ENCODE results near the gene EMC6. TPM values are rescaled to one million over a fixed set of nuclear protein-coding genes. Genes with fewer than 3 reads are reported as not detected.
A peak's percentile ranks its signal among the peaks of the same experiment; 100 is the strongest.

EMC6 gene
- total RNA-seq, 1 experiment from 2014 or later, result 38.2 TPM

DNA sequence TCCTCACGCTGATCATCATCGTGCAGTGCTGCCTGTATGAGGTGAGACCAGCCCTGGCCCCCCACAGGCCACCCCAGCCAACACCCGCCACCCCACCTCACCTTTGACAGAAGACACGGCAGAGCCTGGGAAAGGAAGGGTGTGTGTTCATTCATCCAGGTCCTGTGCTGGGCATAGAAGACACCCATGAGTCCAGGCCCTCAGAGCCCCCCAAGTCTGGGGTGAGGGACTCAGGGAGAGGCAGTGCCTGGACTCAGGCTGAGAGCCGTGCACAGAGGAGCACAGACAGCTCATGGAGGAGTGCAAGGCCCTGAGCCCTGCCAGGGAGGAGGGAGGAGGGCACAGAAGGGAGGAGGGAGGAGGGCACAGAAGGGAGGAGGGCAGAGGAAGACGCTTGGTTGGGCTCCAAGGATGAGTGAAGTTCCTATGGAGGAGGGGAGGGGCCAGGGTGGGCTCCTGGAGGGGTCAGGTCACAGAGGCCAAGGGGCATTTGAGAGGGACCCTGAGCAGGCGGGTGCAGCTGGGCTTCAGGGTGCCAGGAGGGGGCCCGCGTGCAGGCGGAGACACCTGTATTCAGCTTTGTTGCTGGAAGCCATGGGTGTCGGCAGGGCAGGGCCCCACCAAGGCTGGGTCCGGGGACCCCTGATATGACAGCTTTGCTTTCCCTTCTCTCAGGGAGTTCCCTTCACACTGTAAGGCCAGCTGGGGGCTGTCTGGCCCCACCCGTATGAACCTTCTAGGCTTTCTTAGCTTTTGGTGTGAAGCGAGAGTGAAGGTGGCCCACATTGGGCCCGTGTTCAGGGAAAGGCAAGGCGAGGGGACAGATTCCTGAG lies 11.6 kb upstream of the EMC6 start:
- DNase-seq, result no peak
- no peaks in the 10 kb centered on the region for H3K4me1 Mint-ChIP-seq (ENCODE audit: low read depth, unreplicated experiment)
- no peak overlapping the region for H3K4me3 Mint-ChIP-seq (ENCODE audit: low read depth, unreplicated experiment)
- no TSS peak for BruUV-seq (replicated peaks)
- peak overlapping the region; percentile 44 for H3K27ac Mint-ChIP-seq (ENCODE audit: unreplicated experiment)
- H3K9me3 Mint-ChIP-seq (ENCODE audit: low read depth, unreplicated experiment), result no peaks in the 10 kb centered on the region
- TF ChIP-seq, protein P1, sequence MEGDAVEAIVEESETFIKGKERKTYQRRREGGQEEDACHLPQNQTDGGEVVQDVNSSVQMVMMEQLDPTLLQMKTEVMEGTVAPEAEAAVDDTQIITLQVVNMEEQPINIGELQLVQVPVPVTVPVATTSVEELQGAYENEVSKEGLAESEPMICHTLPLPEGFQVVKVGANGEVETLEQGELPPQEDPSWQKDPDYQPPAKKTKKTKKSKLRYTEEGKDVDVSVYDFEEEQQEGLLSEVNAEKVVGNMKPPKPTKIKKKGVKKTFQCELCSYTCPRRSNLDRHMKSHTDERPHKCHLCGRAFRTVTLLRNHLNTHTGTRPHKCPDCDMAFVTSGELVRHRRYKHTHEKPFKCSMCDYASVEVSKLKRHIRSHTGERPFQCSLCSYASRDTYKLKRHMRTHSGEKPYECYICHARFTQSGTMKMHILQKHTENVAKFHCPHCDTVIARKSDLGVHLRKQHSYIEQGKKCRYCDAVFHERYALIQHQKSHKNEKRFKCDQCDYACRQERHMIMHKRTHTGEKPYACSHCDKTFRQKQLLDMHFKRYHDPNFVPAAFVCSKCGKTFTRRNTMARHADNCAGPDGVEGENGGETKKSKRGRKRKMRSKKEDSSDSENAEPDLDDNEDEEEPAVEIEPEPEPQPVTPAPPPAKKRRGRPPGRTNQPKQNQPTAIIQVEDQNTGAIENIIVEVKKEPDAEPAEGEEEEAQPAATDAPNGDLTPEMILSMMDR (IDR thresholded peaks at IDR 0.05; ENCODE audit: unreplicated experiment), result no peak
- CTCF ChIA-PET, result interaction anchor here (0.6 kb wide), 2 partner anchors 26 to 842 kb away, joined by 3 to 9 read pairs; no protein-coding TSS in a partner anchor
- intact Hi-C loops (cut with micrococcal nuclease; ENCODE audit: unreplicated experiment), result no loop called here
- H3K27me3 Mint-ChIP-seq (ENCODE audit: unreplicated experiment), result no peaks in the 10 kb centered on the region
- peaks cover 54% of the 10 kb centered on the region for H3K36me3 Mint-ChIP-seq (ENCODE audit: insufficient read depth, unreplicated experiment)

DNA sequence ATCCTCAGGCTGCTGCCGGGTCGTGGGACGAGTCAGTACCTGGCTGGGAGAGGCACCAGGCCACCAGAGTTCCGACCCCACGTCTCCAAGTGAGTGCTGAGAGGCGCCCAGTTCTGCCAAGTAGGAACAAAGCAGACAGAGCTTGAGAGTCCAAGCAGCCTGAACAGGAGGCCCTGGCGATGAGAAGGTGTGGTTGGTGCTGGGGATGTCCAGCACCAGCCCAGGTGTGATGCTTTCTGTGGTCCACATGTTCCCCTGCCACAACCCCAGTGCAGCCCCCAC lies 11.1 kb upstream of the EMC6 start:
- peaks cover 52% of the 10 kb centered on the region for H3K36me3 Mint-ChIP-seq (ENCODE audit: insufficient read depth, unreplicated experiment)
- no peaks in the 10 kb centered on the region for H3K4me1 Mint-ChIP-seq (ENCODE audit: low read depth, unreplicated experiment)
- H3K27me3 Mint-ChIP-seq (ENCODE audit: unreplicated experiment), result no peaks in the 10 kb centered on the region
- BruUV-seq (replicated peaks), result no TSS peak
- H3K4me3 Mint-ChIP-seq (ENCODE audit: low read depth, unreplicated experiment), result no peak overlapping the region
- TF ChIP-seq, protein P1 (IDR thresholded peaks at IDR 0.05; ENCODE audit: unreplicated experiment), result no peak
- no peak overlapping the region for H3K27ac Mint-ChIP-seq (ENCODE audit: unreplicated experiment)
- no peak for DNase-seq
- H3K9me3 Mint-ChIP-seq (ENCODE audit: low read depth, unreplicated experiment), result no peaks in the 10 kb centered on the region
- CTCF ChIA-PET, result no interaction called here
- intact Hi-C loops (cut with micrococcal nuclease; ENCODE audit: unreplicated experiment), result no loop called here

DNA sequence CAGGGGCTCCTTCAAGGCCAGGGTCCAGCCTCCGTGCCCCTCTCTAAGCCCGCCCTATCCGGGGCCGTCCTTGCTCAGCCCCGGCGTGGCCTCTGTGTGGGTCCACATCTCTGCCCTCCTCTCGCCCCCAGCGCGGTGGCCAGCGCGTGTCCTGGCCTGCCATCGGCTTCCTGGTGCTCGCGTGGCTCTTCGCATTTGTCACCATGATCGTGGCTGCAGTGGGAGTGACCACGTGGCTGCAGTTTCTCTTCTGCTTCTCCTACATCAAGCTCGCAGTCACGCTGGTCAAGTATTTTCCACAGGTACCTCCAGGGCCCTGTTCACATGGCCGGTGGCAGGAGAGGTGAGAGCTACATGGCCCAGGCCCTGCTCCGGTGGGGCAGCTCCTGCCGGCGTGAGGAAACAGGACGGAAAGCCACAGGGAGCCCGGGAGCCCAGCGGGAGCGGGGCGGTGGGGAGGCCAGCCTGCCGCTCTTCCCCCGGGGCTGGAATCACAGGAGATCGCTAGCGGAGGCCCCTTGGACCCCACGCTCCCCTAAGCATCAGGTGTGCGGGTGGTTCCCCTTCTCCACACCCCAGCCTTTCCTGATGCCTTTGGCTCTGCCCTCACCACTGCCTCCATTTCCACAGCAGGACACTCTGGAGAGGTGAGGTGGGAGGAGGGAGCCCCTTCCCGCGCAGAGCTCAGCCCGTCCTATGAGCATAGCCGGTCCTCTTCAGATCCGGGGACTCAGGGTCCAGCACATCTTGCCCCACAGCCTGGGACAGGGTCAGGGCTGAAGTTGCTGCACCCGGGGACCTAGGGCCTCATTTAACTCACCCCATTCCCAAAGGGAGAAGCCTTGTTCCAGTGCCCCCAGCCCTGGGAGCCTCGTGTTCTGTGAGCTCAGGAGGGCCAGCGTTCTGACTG lies 10.5 kb upstream of the EMC6 start:
- peaks cover 52% of the 10 kb centered on the region for H3K36me3 Mint-ChIP-seq (ENCODE audit: insufficient read depth, unreplicated experiment)
- no peak overlapping the region for H3K4me3 Mint-ChIP-seq (ENCODE audit: low read depth, unreplicated experiment)
- no TSS peak for BruUV-seq (replicated peaks)
- intact Hi-C loops (cut with micrococcal nuclease; ENCODE audit: unreplicated experiment), result no loop called here
- no peaks in the 10 kb centered on the region for H3K4me1 Mint-ChIP-seq (ENCODE audit: low read depth, unreplicated experiment)
- H3K27me3 Mint-ChIP-seq (ENCODE audit: unreplicated experiment), result no peaks in the 10 kb centered on the region
- no peaks in the 10 kb centered on the region for H3K9me3 Mint-ChIP-seq (ENCODE audit: low read depth, unreplicated experiment)
- CTCF ChIA-PET, result no interaction called here
- TF ChIP-seq, protein P1 (IDR thresholded peaks at IDR 0.05; ENCODE audit: unreplicated experiment), result no peak
- no peak for DNase-seq
- H3K27ac Mint-ChIP-seq (ENCODE audit: unreplicated experiment), result no peak overlapping the region

DNA sequence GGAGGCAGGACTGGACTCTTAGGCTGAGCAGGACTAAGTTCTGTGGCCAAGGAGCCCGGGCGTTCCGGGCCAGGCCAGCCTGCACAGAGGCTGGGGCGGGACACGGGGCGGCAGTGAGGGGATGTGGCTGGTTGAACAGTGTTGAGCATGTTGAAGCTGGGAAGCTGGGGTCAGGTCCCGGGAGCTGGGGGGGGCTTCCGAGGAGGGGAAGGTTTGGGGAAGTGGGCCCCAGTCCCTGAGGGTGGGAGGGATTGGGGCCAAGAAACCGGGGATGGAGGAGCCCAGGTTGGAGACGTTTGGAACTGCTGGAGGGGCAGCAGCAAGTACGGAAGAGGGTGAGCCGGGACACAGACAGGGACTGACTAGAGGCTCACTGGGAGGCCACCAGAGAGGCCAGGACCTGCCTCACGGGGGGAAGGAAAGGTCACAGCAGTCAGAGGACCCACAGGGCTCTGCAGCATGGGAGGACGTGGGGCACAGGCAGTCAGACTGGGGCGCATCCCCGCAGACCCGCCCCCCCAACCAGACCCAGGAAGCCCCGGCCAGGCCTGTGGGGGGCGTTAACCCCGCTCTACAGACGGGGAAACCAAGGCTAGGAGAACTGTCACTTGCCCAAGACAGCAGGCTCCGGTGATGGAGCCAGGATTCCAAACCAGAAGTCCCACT lies 9.7 kb upstream of the EMC6 start:
- no peaks in the 10 kb centered on the region for H3K27me3 Mint-ChIP-seq (ENCODE audit: unreplicated experiment)
- peaks cover 57% of the 10 kb centered on the region for H3K36me3 Mint-ChIP-seq (ENCODE audit: insufficient read depth, unreplicated experiment)
- BruUV-seq (replicated peaks), result no TSS peak
- no peaks in the 10 kb centered on the region for H3K9me3 Mint-ChIP-seq (ENCODE audit: low read depth, unreplicated experiment)
- CTCF ChIA-PET, result interaction anchor here (0.6 kb wide), 1 partner anchor 38 kb away, joined by 3 read pairs; no protein-coding TSS in a partner anchor
- no peaks in the 10 kb centered on the region for H3K4me1 Mint-ChIP-seq (ENCODE audit: low read depth, unreplicated experiment)
- TF ChIP-seq, protein P1 (IDR thresholded peaks at IDR 0.05; ENCODE audit: unreplicated experiment), result no peak
- intact Hi-C loops (cut with micrococcal nuclease; ENCODE audit: unreplicated experiment), result no loop called here
- no peak overlapping the region for H3K27ac Mint-ChIP-seq (ENCODE audit: unreplicated experiment)
- no peak overlapping the region for H3K4me3 Mint-ChIP-seq (ENCODE audit: low read depth, unreplicated experiment)
- DNase-seq, result no peak
